Measurements from ENCODE around the gene MLLT6.
A peak's percentile ranks its signal among the peaks of the same experiment; 100 is the strongest.

Gene MLLT6

DNA sequence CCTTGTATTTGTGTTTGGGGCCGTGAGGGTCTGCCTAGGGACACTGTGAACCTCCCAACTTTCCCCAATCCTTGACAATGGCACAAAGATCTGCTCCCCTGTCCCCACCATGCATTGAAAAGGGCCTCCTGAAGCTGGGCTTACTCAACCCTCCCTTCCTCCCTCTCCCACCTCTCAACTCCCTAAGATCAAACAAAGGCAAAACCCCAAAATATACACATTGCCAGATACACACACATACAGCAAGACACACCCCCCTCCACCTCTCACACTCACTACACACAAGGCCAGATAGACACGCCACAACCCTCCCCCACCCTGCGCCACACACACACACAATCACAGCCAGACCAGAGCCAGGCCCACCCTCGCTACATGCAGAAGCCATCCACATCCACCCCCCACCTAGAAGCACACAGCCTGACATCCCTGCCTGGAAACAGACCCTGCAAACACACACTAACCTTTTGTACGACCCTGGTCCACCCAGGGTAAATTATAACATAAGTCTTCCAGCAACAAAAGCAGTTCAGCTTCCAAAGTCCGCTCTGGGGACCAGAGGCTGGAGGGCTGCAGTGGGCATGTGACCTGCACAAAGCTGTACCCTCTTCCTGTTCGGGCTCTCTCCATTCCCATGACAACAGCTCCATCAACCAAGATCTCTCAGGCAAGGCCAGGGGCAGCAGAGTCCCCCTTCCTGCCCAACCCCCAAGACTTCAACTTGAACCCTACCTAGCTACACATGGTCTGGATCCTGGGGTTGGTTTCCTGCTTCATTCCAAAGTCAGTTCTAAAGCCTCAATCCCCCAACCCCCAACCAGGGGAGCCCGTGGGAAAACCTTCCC is 41.2 kb downstream of the MLLT6 start:
- no peak for FAIRE-seq
- TF ChIP-seq, protein P1, sequence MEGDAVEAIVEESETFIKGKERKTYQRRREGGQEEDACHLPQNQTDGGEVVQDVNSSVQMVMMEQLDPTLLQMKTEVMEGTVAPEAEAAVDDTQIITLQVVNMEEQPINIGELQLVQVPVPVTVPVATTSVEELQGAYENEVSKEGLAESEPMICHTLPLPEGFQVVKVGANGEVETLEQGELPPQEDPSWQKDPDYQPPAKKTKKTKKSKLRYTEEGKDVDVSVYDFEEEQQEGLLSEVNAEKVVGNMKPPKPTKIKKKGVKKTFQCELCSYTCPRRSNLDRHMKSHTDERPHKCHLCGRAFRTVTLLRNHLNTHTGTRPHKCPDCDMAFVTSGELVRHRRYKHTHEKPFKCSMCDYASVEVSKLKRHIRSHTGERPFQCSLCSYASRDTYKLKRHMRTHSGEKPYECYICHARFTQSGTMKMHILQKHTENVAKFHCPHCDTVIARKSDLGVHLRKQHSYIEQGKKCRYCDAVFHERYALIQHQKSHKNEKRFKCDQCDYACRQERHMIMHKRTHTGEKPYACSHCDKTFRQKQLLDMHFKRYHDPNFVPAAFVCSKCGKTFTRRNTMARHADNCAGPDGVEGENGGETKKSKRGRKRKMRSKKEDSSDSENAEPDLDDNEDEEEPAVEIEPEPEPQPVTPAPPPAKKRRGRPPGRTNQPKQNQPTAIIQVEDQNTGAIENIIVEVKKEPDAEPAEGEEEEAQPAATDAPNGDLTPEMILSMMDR (IDR thresholded peaks at IDR 0.05; ENCODE audit: insufficient read depth, missing control alignments): no peak
- DNase-seq (ENCODE audit: insufficient read length, low spot score): no peak

DNA sequence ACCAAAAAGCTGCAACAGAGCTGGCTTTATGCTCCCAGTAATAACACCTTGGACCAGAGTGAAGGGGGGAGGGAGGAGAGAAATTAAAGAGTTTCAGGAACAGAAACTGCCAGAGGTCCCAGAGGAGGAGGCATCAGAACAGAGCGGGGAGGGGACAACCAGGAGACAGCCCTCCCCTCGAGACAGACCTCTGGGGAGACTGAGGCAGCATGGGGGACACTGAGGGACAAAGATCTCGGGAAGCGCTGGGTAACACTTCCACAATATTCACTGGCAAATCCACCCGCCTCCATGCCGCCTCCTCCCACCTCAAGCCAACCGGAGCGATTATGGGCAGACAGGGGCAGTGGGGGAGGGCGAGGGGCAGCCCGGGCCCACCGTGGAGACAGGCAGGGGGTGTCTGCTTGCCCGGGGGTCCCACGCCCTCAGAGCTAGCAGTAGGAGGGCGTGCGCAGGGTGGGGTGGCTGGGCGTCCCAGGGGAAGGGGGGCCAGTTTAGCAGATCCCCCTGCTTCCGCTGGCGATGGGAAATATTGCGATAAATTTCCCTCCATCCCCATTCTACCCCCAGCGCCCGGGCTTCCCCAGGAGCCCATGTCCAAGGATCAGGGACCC is 41.9 kb downstream of the MLLT6 start:
- DNase-seq (ENCODE audit: insufficient read length, low spot score) (no peak), FAIRE-seq (no peak)
- TF ChIP-seq, protein P1 (IDR thresholded peaks at IDR 0.05; ENCODE audit: insufficient read depth, missing control alignments): no peak

DNA sequence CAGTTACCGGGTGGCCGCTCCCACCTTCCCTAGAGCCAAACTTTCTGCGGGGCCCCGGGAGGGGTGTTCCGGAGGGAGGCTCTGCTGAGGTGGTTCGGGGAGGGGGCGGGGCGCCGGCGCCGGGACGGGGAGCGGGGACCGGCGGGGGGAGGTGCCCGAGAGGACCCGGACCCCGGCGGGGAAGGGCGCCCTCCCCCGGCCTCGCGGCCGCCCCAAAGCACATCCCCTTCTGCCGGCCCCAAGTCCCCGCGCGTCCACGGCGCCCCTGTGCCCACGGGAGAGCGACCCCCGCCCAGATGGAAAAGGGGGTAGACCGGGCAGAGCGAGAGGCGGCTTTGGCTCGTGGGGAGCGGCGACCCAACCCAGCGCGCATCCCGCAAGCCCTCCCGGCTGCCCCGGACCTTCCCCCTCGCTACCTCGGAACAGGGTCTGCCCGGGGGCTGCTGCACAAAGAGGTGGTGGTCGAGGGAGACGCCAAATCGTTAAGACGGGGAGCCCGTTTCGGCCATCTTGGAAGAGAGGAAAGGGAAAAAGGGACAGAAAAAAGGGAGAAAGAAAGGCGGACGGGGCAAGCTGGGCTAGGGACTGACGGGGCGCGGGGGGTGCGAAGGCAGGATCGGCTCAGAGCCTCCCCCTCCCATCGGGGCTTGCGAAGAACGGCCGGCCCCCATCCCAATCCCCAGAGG is 42.5 kb downstream of the MLLT6 start:
- TF ChIP-seq, protein P1 (IDR thresholded peaks at IDR 0.05; ENCODE audit: insufficient read depth, missing control alignments): peak; percentile 13
- FAIRE-seq: no peak
- DNase-seq (ENCODE audit: insufficient read length, low spot score): no peak

DNA sequence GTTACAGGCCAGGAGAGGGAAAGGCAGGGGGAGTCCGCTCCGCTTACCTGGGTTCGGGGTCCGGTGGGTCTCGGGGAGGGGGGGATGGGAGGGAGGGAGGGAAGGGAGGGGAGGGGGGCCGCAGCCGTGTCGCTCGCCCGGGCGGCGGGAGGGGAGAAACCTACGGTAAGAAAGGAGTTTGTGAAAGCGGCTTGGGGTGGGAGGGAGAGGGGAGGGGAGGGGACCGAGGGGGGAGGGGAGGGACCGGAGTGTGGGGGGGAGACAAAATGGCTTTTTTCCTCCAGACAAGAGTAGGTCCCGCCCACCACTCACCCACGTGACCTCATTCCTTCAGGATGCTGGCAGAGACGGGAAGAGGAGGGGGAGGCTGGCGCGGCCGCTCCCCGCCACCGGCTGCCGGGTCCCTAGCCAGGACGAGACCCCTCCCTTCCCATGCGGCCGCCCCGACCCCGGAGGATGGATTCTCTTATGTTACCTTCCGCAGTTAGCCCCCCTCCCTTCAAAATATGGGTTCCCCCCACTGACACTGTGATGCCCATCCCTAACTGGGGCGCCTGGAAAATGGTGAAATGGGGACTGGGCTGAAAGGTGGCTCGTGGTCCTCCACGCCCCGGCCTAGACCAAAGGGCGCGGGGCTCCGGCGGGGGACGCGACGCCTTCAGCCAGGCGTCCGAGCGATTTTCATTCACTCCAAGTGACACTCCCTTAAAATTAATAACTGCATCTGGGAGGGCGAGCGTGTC is 43.2 kb downstream of the MLLT6 start, which contains the start of gene PCGF2:
Gene PCGF2, minus strand, starts transcription at position 188 of the 743 bp plus-strand sequence. CDS start 7,934 bp downstream, outside the sequence.
- DNase-seq (ENCODE audit: insufficient read length, low spot score): peak; percentile 68
- no peak for FAIRE-seq
- TF ChIP-seq, protein P1 (IDR thresholded peaks at IDR 0.05; ENCODE audit: insufficient read depth, missing control alignments): no peak

DNA sequence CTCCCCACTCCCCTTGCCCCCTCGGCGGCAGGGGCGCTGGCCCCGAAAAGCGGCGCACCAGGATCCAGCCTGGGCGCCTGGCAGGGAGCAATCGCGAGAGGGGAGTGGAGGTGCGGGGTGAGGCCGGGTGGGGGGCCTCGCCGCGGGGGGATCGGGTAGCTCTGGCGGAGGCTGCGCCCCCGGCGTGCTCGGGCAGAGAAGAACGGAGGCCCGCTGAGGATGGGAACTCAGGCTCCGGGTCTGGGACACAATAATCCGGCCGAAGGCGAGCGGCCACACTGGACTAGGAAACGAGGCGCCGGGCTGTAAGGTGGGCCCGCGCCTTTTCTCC is 43.8 kb downstream of the MLLT6 start:
- no peak for DNase-seq (ENCODE audit: insufficient read length, low spot score)
- no peak for FAIRE-seq
- TF ChIP-seq, protein P1 (IDR thresholded peaks at IDR 0.05; ENCODE audit: insufficient read depth, missing control alignments): no peak

DNA sequence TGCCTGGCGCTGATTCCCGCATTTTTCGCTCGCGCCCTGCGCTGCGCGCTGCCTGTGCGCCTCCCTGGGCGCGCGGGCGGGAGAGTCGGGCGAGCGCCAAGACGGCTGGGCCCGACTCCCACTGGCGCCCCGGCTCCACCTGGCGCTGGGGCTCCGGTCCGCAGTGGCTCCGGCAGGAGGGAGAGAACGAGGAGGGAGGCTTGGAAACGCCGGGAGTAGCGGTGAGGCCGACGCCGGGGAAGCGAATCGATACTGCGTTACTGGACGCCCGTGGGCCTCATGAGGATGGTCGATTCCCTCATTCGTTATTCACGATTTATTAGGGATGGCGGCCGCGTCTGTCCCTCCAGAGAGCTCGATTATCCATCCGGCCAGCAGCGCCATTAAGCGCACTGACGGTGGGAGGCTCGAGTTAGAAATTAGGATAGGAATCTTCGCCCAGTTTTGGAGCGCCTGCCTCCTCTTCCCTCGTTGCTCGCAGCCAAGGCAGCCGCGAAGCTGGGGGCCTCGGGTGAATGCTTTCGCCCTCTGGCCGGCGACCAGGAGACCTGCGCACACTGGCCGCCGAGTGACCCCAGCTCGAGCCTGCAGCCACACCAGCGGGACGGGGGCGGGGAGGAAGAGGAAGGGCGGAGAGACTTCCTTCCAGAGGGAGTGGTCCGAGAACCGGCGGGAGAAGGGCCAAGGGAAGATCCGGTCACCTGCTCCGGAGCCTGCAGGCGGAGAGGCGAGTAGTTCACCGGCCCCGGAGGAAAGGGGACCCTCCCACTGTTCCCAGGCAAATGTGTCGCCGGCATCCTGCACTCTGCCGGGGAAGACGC is 44.4 kb downstream of the MLLT6 start:
- no peak for FAIRE-seq

More for the DNA sequence above, 44.4 kb downstream of the MLLT6 start:
- TF ChIP-seq, protein P1 (IDR thresholded peaks at IDR 0.05; ENCODE audit: insufficient read depth, missing control alignments): no peak
- no peak for DNase-seq (ENCODE audit: insufficient read length, low spot score)
